Natural killer cell treated with Interleukin-12 subunit alpha and Interleukin-12 subunit beta and Interleukin-15 and Interleukin-18, amount 100 ng/mL, for 72 hours (primary cell): ENCODE data around the gene STX3. TPM values are rescaled to one million over a fixed set of nuclear protein-coding genes. Genes with fewer than 3 reads are reported as not detected.
A peak's percentile ranks its signal among the peaks of the same experiment; 100 is the strongest.
"Not testable (repeated sequence)": the region's sequence is repeated elsewhere in the genome, so short reads cannot be mapped to it uniquely, and the experiment has no call there.

Source experiments
- ATAC-seq, 2 donors: fragments of 150-1000 bp; cut with Tn5 transposase in 1 of 2; sonication (Bioruptor Pico), chemical (Tn5 transposase) in 1 of 2; 2 replicates each; pipeline ENCODE4 v1.10.0; 2021
- DNase-seq: peaks from one replicate; pipeline ENCODE4 v3.0.0; 2022; ENCODE audit warnings: low spot score
- H3K27ac Mint-ChIP-seq, 2 donors: 1 replicate in 1 of 2; 2 replicates in 1 of 2; pipeline ENCODE4 v1.8.0; 2022; ENCODE audit warnings: mixed read lengths in 2 of 2, mild to moderate bottlenecking in 1 of 2, moderate library complexity in 1 of 2
- H3K27me3 Mint-ChIP-seq, 2 donors: 1 replicate in 1 of 2; 2 replicates in 1 of 2; pipeline ENCODE4 v1.8.0; 2022; ENCODE audit warnings: mixed read lengths in 2 of 2
- H3K36me3 Mint-ChIP-seq: one replicate; pipeline ENCODE4 v1.8.0; 2022; ENCODE audit warnings: mixed read lengths
- H3K4me1 Mint-ChIP-seq, 2 donors: 1 replicate in 1 of 2; 2 replicates in 1 of 2; pipeline ENCODE4 v1.8.0; 2022; ENCODE audit warnings: low read depth in 2 of 2, mixed read lengths in 2 of 2, mild to moderate bottlenecking in 1 of 2
- H3K4me3 Mint-ChIP-seq: one replicate; pipeline ENCODE4 v1.8.0; 2022; ENCODE audit warnings: mixed read lengths
- H3K9me3 Mint-ChIP-seq: 2 replicates; pipeline ENCODE4 v1.8.0; 2022; ENCODE audit warnings: mixed read lengths
- total RNA-seq, 2 donors: library from RNA; stranded (reverse); gene quantifications; one replicate each; pipeline ENCODE4 v1.2.3, GENCODE V29; 2022

STX3 gene
- total RNA-seq, 2 donors from 2014 or later, result 26.8 to 28.5 TPM

DNA sequence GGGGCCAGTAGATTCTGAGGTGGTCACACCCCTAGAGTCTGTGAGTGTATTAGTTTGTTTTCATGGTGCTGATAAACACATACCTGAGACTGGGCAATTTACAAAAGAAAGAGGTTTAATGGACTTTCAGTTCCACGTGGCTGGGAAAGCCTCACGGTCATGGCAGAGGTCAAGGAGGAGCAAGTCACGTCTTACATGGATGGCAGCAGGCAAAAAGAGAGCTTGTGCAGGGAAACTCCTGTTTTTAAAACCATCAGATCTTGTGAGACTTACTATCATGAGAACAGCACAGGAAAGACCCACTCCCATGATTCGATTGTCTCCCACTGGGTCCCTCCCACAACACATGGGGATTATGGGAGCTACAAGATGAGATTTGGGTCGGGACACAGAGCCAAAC lies 29.3 kb downstream of the STX3 start:
- H3K27me3 Mint-ChIP-seq, H3K9me3 Mint-ChIP-seq, DNase-seq: not testable (repeated sequence)
- H3K4me3 Mint-ChIP-seq, result peak overlapping the region; percentile 46
- H3K4me1 Mint-ChIP-seq, result peaks cover 33 to 58% of the 10 kb centered on the region in 2 donors
- H3K27ac Mint-ChIP-seq, result peak overlapping the region; percentile 66 to 78
- H3K36me3 Mint-ChIP-seq, result peaks cover 31% of the 10 kb centered on the region
- peak in 1 of 2 donors; percentile 51 for ATAC-seq

DNA sequence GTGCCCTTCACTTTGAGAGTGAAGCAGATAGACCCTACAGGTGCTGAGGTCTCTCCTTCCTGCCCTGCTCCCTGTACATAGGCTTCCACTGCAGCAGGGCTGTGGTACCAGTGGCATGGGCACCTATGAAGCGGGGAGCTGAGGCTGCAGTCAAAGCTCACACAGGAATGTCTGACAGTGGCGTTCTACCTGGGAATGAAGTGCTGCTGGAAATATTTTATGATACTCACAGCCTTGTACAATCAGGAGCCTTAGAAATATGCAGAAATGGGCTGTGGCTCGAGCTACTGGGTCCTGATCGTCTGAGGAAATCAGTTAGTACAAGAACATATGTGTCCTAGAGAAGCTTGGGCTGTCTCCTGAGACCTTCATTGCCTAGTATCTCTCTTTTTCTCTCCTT lies 30.6 kb downstream of the STX3 start:
- no peak overlapping the region for H3K4me3 Mint-ChIP-seq
- H3K36me3 Mint-ChIP-seq, result peaks cover 32% of the 10 kb centered on the region
- H3K27me3 Mint-ChIP-seq, result no peaks in the 10 kb centered on the region
- H3K27ac Mint-ChIP-seq, result no peak overlapping the region
- no peak for DNase-seq
- ATAC-seq, result no peak
- peaks cover 2% of the 10 kb centered on the region for H3K9me3 Mint-ChIP-seq
- H3K4me1 Mint-ChIP-seq, result peaks cover 28 to 51% of the 10 kb centered on the region in 2 donors

- H3K27ac Mint-ChIP-seq, result peak overlapping the region; percentile 5 to 12
- ATAC-seq (no peak), DNase-seq (no peak)
- no peak overlapping the region for H3K4me3 Mint-ChIP-seq
- H3K36me3 Mint-ChIP-seq, result peaks cover 31% of the 10 kb centered on the region
- no peaks in the 10 kb centered on the region for H3K9me3 Mint-ChIP-seq
- peaks cover 23 to 42% of the 10 kb centered on the region in 2 donors for H3K4me1 Mint-ChIP-seq
- H3K27me3 Mint-ChIP-seq, result no peaks in the 10 kb centered on the region
Measured at GRCh38 chr11:59787255-59787588, 32.0 kb downstream of the STX3 start.

DNA sequence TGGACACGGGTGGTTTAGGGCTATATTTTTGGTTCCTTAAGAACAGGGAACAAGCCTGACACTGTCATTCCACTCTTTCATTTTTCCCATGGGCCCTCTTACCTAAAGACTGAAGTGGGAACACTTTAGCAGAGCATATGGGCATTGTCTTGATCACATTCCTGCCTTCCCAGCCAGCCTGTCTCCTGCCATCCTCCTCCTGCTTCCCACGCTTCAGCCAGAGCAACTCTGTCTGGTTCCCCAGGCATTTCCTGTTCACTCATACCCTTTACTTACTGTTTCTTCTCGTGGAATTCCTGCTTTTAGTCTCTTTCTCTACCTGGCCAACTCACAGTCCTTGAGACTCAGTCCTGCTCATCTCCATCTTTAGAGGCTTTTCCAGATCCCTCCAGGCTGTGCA lies 32.6 kb downstream of the STX3 start:
- no peaks in the 10 kb centered on the region for H3K9me3 Mint-ChIP-seq
- H3K4me1 Mint-ChIP-seq, result peaks cover 22 to 36% of the 10 kb centered on the region in 2 donors
- peak overlapping the region in 1 of 2 donors; percentile 12 for H3K27ac Mint-ChIP-seq
- peaks cover 35% of the 10 kb centered on the region for H3K36me3 Mint-ChIP-seq
- no peaks in the 10 kb centered on the region for H3K27me3 Mint-ChIP-seq
- ATAC-seq (no peak), DNase-seq (no peak)
- no peak overlapping the region for H3K4me3 Mint-ChIP-seq

DNA sequence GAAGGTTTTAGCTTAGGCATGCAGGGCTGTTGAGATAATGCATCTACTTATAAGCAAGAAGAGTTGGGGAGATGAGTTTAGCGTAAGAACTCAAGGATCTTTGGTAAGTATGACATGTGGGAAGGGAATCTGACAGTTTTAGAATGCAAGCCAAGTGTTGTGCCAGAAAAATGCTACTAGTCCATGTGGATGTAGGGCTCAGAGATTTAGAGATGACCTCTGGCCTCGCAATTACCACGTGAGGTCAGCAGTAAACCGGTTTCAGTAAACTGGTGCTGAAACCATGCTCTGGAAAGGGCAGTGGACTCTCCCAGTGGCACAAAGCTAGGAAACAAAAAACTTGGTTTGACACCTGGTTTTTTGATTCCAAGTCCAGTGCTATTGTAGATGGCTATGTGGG lies 36.5 kb downstream of the STX3 start:
- DNase-seq (no peak), ATAC-seq (no peak)
- no peak overlapping the region for H3K27ac Mint-ChIP-seq
- H3K36me3 Mint-ChIP-seq, result peaks cover 45% of the 10 kb centered on the region
- no peaks in the 10 kb centered on the region for H3K27me3 Mint-ChIP-seq
- no peaks in the 10 kb centered on the region for H3K9me3 Mint-ChIP-seq
- H3K4me1 Mint-ChIP-seq, result peaks cover 8 to 16% of the 10 kb centered on the region in 2 donors
- no peak overlapping the region for H3K4me3 Mint-ChIP-seq

DNA sequence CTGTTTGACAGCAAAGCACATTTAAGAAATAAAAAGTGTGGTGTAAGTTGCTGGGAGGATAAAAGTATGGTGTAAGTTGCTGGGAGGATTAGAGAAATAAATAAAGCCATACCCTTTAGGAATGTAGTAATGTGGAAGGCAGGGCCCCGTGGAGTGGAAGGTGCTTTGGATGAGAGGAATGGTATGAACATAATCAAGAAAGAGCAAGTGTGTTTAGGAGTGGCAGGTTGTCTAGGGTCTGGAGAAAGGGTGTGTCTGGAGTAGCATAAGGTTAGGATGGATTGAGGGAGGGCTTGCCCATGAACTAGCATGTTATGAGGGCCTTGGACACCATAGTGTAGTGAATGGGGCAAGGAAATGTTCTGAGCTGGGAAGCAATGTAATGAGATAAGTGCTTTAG lies 37.3 kb downstream of the STX3 start:
- H3K4me3 Mint-ChIP-seq, result no peak overlapping the region
- ATAC-seq, result no peak
- no peak for DNase-seq
- peaks cover 6 to 7% of the 10 kb centered on the region in 2 donors for H3K4me1 Mint-ChIP-seq
- peaks cover 46% of the 10 kb centered on the region for H3K36me3 Mint-ChIP-seq
- no peaks in the 10 kb centered on the region for H3K27me3 Mint-ChIP-seq
- no peaks in the 10 kb centered on the region for H3K9me3 Mint-ChIP-seq
- no peak overlapping the region for H3K27ac Mint-ChIP-seq

DNA sequence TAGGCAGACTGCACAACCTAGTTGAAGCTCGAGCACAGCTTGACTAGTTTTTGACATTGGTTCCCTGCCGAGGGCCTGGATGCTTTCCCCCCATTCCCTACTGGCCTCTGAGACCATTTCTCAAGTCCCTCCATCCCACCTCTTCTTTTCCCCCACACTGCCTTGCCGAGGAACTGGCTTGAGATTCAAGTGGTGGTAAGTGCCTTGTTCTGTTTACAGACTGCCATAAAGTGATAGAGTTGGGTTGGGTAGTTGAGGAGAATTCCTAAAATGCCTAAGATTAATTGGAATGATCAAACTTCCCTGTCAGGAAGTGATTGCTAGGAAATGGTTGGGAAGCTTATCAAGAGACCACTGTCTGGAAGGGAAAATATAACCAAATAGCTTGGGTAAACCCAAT lies 39.2 kb downstream of the STX3 start:
- DNase-seq, result no peak
- no peaks in the 10 kb centered on the region for H3K9me3 Mint-ChIP-seq
- no peak overlapping the region for H3K4me3 Mint-ChIP-seq
- ATAC-seq, result no peak
- no peaks in the 10 kb centered on the region for H3K27me3 Mint-ChIP-seq
- H3K36me3 Mint-ChIP-seq, result peaks cover 44% of the 10 kb centered on the region
- H3K27ac Mint-ChIP-seq, result no peak overlapping the region
- H3K4me1 Mint-ChIP-seq, result peaks cover 0 to 3% of the 10 kb centered on the region in 2 donors

GRCh38 chr11:59800390-59801025 lies 45.3 kb downstream of the STX3 start:
- peaks cover 18% of the 10 kb centered on the region for H3K36me3 Mint-ChIP-seq
- H3K27me3 Mint-ChIP-seq, result no peaks in the 10 kb centered on the region
- no peak for DNase-seq
- no peak for ATAC-seq
- H3K27ac Mint-ChIP-seq, result peak overlapping the region in 1 of 2 donors; percentile 74
- no peak overlapping the region for H3K4me3 Mint-ChIP-seq
- no peaks in the 10 kb centered on the region for H3K9me3 Mint-ChIP-seq
- peaks cover 2 to 11% of the 10 kb centered on the region in 2 donors for H3K4me1 Mint-ChIP-seq

DNA sequence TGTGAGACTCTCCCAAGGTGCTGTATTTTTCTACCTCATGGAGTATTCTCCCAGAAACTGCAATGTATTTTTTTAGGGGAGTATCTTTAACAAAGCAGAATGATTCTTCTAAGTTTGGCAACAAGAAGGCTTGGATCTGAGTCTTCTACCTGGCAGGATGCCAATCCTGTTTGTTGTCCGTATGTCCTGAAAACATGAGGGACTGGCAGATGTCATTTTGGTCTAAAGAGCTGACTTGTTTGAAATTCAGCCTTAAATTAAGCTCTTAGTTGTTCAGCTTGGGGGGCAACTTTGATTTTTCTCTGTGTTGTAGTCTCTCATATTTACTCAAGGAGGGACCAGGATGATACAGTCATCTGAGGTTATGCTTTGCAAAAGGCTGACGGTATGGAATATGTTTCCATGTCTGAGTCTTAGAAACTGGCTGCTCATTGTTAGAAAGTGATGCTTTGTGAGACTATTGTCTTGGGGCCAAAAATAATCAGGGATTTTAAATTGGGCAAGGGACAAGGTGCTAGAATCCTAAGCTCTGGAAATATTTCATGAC lies 46.1 kb downstream of the STX3 start:
- ATAC-seq, result no peak
- no peak for DNase-seq
- Mint-ChIP-seq H3K4me1 (peaks cover 2 to 11% of the 10 kb centered on the region in 2 donors), H3K36me3 (peaks cover 13% of the 10 kb centered on the region), H3K27me3 (no peaks in the 10 kb centered on the region), H3K27ac (peak overlapping the region in 1 of 2 donors; percentile 74), H3K9me3 (no peaks in the 10 kb centered on the region), H3K4me3 (no peak overlapping the region)

- Mint-ChIP-seq H3K4me1 (peaks cover 2 to 11% of the 10 kb centered on the region in 2 donors), H3K36me3 (peaks cover 18% of the 10 kb centered on the region), H3K27me3 (no peaks in the 10 kb centered on the region), H3K4me3 (no peak overlapping the region), H3K9me3 (no peaks in the 10 kb centered on the region), H3K27ac (no peak overlapping the region)
- ATAC-seq (no peak), DNase-seq (no peak)
Measured at GRCh38 chr11:59801981-59802638, 46.9 kb downstream of the STX3 start.

DNA sequence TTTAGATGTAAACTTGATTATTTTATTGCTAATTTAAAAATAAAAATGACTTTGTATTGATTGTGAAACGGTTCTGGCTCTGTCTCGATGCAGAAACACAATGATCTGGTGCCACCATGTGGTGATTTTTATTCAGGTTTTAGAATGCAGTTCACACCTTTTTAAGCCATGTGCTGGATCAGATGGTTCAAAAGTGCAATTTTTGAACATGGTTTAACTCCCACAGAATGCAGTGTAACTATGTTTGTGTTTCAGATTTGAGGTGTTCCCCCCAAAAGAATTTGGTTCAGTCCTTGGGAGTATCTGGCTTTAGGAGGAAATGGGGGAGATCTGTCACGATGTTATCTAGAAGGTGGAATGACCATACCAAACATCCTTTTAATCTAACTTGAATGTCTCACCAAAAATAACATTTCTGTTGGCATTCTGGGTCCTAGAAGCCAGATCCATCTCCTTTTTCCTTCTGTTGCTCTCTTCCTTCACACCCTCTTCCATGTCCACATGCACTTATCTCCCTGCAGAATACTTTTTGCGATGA lies 47.5 kb downstream of the STX3 start:
- Mint-ChIP-seq H3K4me1 (peaks cover 2 to 11% of the 10 kb centered on the region in 2 donors), H3K27ac (no peak overlapping the region), H3K36me3 (peaks cover 13% of the 10 kb centered on the region), H3K9me3 (no peaks in the 10 kb centered on the region), H3K4me3 (no peak overlapping the region), H3K27me3 (no peaks in the 10 kb centered on the region)
- ATAC-seq (peak in 1 of 2 donors; percentile 78), DNase-seq (peak; percentile 77)

DNA sequence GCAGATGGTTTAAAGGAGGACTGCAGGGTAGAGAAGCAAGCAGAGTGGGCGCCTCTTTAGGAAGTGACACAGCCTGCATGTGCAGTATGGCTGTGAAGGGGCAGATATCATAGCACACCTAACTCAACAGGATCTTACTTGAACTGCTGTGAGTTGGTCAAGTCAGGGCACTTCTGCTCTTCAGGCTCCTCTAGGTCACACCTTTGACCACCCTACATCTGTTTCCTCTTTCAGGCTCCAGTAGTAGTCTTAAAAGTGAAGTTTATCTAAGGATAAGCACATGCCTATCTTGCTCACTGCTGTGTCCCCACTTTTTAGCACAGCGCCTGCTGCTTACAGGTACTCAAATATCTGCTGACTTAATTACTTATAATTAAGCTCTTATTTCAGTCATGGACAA lies 48.9 kb downstream of the STX3 start:
- H3K27me3 Mint-ChIP-seq, result no peaks in the 10 kb centered on the region
- ATAC-seq, result no peak
- no peak overlapping the region for H3K4me3 Mint-ChIP-seq
- H3K36me3 Mint-ChIP-seq, result peaks cover 11% of the 10 kb centered on the region
- no peak overlapping the region for H3K27ac Mint-ChIP-seq
- H3K4me1 Mint-ChIP-seq, result peaks cover 2 to 15% of the 10 kb centered on the region in 2 donors
- no peak for DNase-seq
- H3K9me3 Mint-ChIP-seq, result no peaks in the 10 kb centered on the region

DNA sequence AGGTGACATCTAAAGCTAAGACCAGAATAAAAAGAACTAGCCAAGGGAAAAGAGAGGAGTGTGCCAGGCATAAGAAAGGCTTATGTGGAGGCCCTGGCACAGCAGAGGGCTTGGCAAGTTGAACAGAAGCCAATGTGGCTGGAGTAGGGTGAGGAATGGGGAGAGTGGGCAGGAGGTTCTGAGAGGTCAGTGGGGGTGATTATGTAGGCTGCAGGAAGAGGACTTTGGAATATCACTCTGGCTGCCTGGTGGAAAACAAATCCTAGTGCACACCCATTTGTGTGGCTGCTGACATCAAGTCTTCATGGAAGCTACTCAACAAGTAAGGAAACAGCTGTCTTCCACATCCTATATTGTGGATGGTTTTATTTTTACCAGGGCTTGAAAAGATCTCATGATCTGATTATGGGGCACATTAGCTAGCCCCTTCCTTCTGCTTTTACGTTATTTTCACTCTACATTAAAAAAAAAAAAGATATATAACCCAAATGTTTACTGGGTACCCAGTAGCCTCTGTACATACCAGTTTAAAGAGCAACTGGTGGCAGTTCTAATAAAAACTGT lies 52.0 kb downstream of the STX3 start:
- Mint-ChIP-seq H3K4me1 (peaks cover 10 to 19% of the 10 kb centered on the region in 2 donors), H3K27me3 (no peaks in the 10 kb centered on the region), H3K27ac (no peak overlapping the region), H3K36me3 (peaks cover 11% of the 10 kb centered on the region), H3K4me3 (no peak overlapping the region), H3K9me3 (peaks cover 3% of the 10 kb centered on the region)
- DNase-seq (no peak), ATAC-seq (no peak)
